Astrocyte (in vitro differentiated cells and primary cell): ENCODE measurements around the gene LRRC7.

Experiments
- EZH2 ChIP-seq: IDR thresholded peaks from 2 replicates; pipeline ENCODE4 v1.6.1; 2012; ENCODE audit warnings: mild to moderate bottlenecking, low read length, inconsistent platforms; ENCODE audit not compliant: insufficient read depth
- TF ChIP-seq, protein P1 (sequence below): IDR thresholded peaks from 2 replicates; pipeline ENCODE4 v1.5.1; 2011; ENCODE audit warnings: low read depth, mild to moderate bottlenecking, inconsistent platforms, low read length, moderate library complexity; ENCODE audit not compliant: insufficient read depth

DNA sequence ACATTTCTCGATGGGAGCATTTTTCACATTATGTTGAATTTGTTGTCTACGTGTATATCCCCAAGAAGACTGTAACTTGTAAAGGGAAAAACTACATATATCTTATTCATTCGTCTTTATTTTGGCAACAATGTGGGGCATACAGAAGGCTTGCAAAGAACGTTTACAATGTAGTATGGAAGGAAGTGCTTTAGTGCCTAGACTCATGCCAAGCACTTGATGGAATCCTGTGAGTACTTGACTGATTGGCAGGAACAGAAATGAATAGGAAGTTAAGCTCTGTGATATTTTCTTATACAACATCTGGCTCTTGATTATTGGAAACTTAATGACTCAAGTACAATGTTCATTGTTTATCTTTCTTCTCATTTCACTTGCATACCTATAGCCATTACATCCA is 284.4 kb downstream of the LRRC7 start:
- TF ChIP-seq, protein P1, sequence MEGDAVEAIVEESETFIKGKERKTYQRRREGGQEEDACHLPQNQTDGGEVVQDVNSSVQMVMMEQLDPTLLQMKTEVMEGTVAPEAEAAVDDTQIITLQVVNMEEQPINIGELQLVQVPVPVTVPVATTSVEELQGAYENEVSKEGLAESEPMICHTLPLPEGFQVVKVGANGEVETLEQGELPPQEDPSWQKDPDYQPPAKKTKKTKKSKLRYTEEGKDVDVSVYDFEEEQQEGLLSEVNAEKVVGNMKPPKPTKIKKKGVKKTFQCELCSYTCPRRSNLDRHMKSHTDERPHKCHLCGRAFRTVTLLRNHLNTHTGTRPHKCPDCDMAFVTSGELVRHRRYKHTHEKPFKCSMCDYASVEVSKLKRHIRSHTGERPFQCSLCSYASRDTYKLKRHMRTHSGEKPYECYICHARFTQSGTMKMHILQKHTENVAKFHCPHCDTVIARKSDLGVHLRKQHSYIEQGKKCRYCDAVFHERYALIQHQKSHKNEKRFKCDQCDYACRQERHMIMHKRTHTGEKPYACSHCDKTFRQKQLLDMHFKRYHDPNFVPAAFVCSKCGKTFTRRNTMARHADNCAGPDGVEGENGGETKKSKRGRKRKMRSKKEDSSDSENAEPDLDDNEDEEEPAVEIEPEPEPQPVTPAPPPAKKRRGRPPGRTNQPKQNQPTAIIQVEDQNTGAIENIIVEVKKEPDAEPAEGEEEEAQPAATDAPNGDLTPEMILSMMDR = no peak
- TF ChIP-seq EZH2 = no peak
